GM12878 (cell line): ENCODE measurements around the gene KLLN. TPM values are rescaled to one million over a fixed set of nuclear protein-coding genes. Genes with fewer than 3 reads are reported as not detected.
A peak's percentile ranks its signal among the peaks of the same experiment; 100 is the strongest.

Source experiments
- ATAC-seq: fragments of 200-7000 bp; cut with Tn5 transposase; 3 replicates; pipeline ENCODE4 v1.9.1; 2020; ENCODE audit warnings: mild to moderate bottlenecking, moderate library complexity
- BruUV-seq: library from RNA; stranded (reverse); fragments of 400-500 nt; replicated peaks from 2 replicates; lab custom pipeline; 2021; lab: Mats Ljungman, UMichigan
- CTCF ChIA-PET: fragments of 300-600 bp; sonication (Branson Sonifier 250); formaldehyde crosslinking; extraction: SDS; loops from one replicate; lab custom pipeline; 2021; ENCODE audit warnings: inconsistent platforms; lab: Yijun Ruan, JAX
- POLR2A ChIA-PET: fragments of 350-600 bp; formaldehyde crosslinking; extraction: SDS; loops from one replicate; lab custom pipeline; 2021; ENCODE audit warnings: inconsistent platforms; lab: Charles Lee
- RAD21 ChIA-PET: fragments of 300-600 bp; sonication (Branson Sonifier 250); formaldehyde crosslinking; loops from one replicate; lab custom pipeline; 2023; ENCODE audit warnings: antibody characterized with exemption; ENCODE audit not compliant: unreplicated experiment; lab: Charles Lee
- SMC1A ChIA-PET: fragments of 300-600 bp; sonication (Branson Sonifier 250); formaldehyde crosslinking; loops from one replicate; lab custom pipeline; 2023; ENCODE audit not compliant: unreplicated experiment, uncharacterized antibody; lab: Charles Lee
- DNase-seq: peaks from one replicate; pipeline ENCODE4 v3.0.0-alpha.2; 2011; ENCODE audit warnings: low read depth, low spot score
- FAIRE-seq: peaks from 3 replicates; lab custom pipeline; 2011; peaks lifted over from hg19 to GRCh38; lab: Jason Lieb, UNC
- H2AFZ ChIP-seq: 2 replicates; pipeline ENCODE4 v1.6.0; 2011; ENCODE audit warnings: low read depth, low read length, control low read depth; ENCODE audit not compliant: control insufficient read depth
- H3K27ac ChIP-seq: 2 replicates; pipeline ENCODE4 v1.5.1; 2011; ENCODE audit warnings: control low read depth; ENCODE audit not compliant: control insufficient read depth, insufficient read depth
- H3K27me3 ChIP-seq, 2 experiments: replicated peaks in 1 of 2; 2 replicates each; pipeline versions ENCODE4 v1.6.0 to v1.6.1; 2011; ENCODE audit warnings: low read length in 1 of 2; ENCODE audit not compliant: control insufficient read depth in 2 of 2, insufficient read depth in 2 of 2
- H3K36me3 ChIP-seq, 2 experiments: 2 replicates each; pipeline ENCODE4 v1.5.1; 2011; ENCODE audit warnings: low read length in 1 of 2; ENCODE audit not compliant: control insufficient read depth in 2 of 2, insufficient read depth in 2 of 2
- H3K4me1 ChIP-seq: 2 replicates; pipeline ENCODE4 v1.6.1; 2011; ENCODE audit warnings: mild to moderate bottlenecking, low read length, moderate library complexity, mixed read lengths; ENCODE audit not compliant: control insufficient read depth, insufficient read depth
- H3K4me2 ChIP-seq: 2 replicates; pipeline ENCODE4 v1.6.0; 2011; ENCODE audit warnings: control low read depth; ENCODE audit not compliant: control insufficient read depth, insufficient read depth
- H3K4me3 ChIP-seq: fragments of 200-600 bp; sonication (generic); 2 replicates; pipeline ENCODE4 v1.5.1; 2016
- H3K79me2 ChIP-seq: 2 replicates; pipeline ENCODE4 v1.6.0; 2011; ENCODE audit warnings: low read length; ENCODE audit not compliant: control insufficient read depth, insufficient read depth
- H3K9ac ChIP-seq: 2 replicates; pipeline ENCODE4 v1.8.0; 2011; ENCODE audit warnings: low read length, control low read depth, mixed read lengths; ENCODE audit not compliant: control insufficient read depth, insufficient read depth
- H3K9me3 ChIP-seq: replicated peaks from 3 replicates; pipeline ENCODE4 v1.5.1; 2011; ENCODE audit warnings: mild to moderate bottlenecking, low read length; ENCODE audit not compliant: control insufficient read depth, insufficient read depth
- H4K20me1 ChIP-seq: 2 replicates; pipeline ENCODE4 v1.6.0; 2011; ENCODE audit not compliant: control insufficient read depth, insufficient read depth
- ATF2 ChIP-seq: IDR thresholded peaks from 2 replicates; pipeline ENCODE4 v1.6.1; 2012; ENCODE audit warnings: low read length, inconsistent platforms
- FOXK2 ChIP-seq: fragments of 450-650 bp; IDR thresholded peaks from 2 replicates; pipeline ENCODE4 v1.6.1; 2017; ENCODE audit warnings: mild to moderate bottlenecking, moderate library complexity
- FOXM1 ChIP-seq: IDR thresholded peaks from 2 replicates; pipeline ENCODE4 v1.6.1; 2012; ENCODE audit warnings: low read depth, mild to moderate bottlenecking, inconsistent platforms, low read length, moderate library complexity
- MEF2B ChIP-seq: fragments of 450-650 bp; IDR thresholded peaks from 2 replicates; pipeline ENCODE4 v1.6.1; 2018; ENCODE audit warnings: mild to moderate bottlenecking, moderate library complexity; ENCODE audit not compliant: partially characterized antibody, poor library complexity, severe bottlenecking
- MLLT1 ChIP-seq: fragments of 450-650 bp; IDR thresholded peaks from 2 replicates; pipeline ENCODE4 v1.6.1; 2016; ENCODE audit warnings: mild to moderate bottlenecking
- NBN ChIP-seq: fragments of 450-650 bp; IDR thresholded peaks from 2 replicates; pipeline ENCODE4 v1.6.1; 2016
- NFYB ChIP-seq: IDR thresholded peaks from 2 replicates; pipeline ENCODE4 v1.6.1; 2011; ENCODE audit warnings: low read depth, mild to moderate bottlenecking, low read length, improper control_type of control experiment, moderate library complexity; ENCODE audit not compliant: insufficient read depth
- PML ChIP-seq: IDR thresholded peaks from 2 replicates; pipeline ENCODE4 v1.6.1; 2012; ENCODE audit warnings: low read length, inconsistent platforms
- POLR2A ChIP-seq: IDR thresholded peaks from 2 replicates; pipeline ENCODE4 v1.6.1; 2011; ENCODE audit warnings: low read depth, mild to moderate bottlenecking, low read length
- POLR2AphosphoS5 ChIP-seq: IDR thresholded peaks from 2 replicates; pipeline ENCODE4 v1.6.1; 2011; ENCODE audit warnings: mild to moderate bottlenecking, low read length, inconsistent platforms
- SMAD5 ChIP-seq: IDR thresholded peaks from 2 replicates; pipeline ENCODE4 v1.6.1; 2016; ENCODE audit warnings: antibody characterized with exemption, low read depth
- ZNF24 ChIP-seq: fragments of 450-650 bp; IDR thresholded peaks from 2 replicates; pipeline ENCODE4 v1.6.1; 2017; ENCODE audit warnings: antibody characterized with exemption, mild to moderate bottlenecking
- WGBS: methylation state at CpG from one replicate; pipeline ENCODE4 v1.1.6; 2016; ENCODE audit warnings: low lambda C conversion rate; ENCODE audit not compliant: insufficient replicate concordance, insufficient coverage; ENCODE audit errors: missing lambda C conversion rate; 5-methylcytosine and 5-hydroxymethylcytosine counted together
- in situ Hi-C: fragments of 300-500 bp; cut with MboI; formaldehyde crosslinking; loops from 9 replicates; pipeline ENCODE4 v1.14.3; 2018; ENCODE audit warnings: mixed read lengths
- intact Hi-C: fragments of 100-400 bp; cut with micrococcal nuclease; formaldehyde crosslinking; loops from one replicate; pipeline ENCODE4 v1.14.2; 2022; ENCODE audit not compliant: unreplicated experiment
- polyA plus RNA-seq, 11 experiments: library from polyadenylated mRNA; depleted of rRNA in 4 of 11; unstranded in 6 of 11; stranded (reverse) in 5 of 11; fragments of >200 nt; fragmentation: Nextera tagmentation in 4 of 11; fragmentation: Illumina TruSeq in 1 of 11; extraction: Ambion mirVana in 4 of 11; extraction: Trizol in 1 of 11; gene quantifications; 1 replicate in 1 of 11; 2 replicates in 10 of 11; pipeline versions ENCODE4 v1.2.1 to v1.2.3, GENCODE V29; 2011 to 2016; ENCODE audit warnings: inconsistent platforms in 2 of 11, missing spikeins in 2 of 11, low read depth in 1 of 11
- total RNA-seq, 4 experiments: library from RNA; depleted of rRNA in 3 of 4; stranded (reverse); fragments of >200 nt in 3 of 4; fragmentation: Illumina TruSeq in 1 of 4; extraction: Trizol in 1 of 4; gene quantifications; 2 replicates each; pipeline versions ENCODE4 v1.2.1 to v1.2.3, GENCODE V29; 2013 to 2021
- TF ChIP-seq, protein P1 (sequence below): fragments of 450-650 bp; IDR thresholded peaks from 2 replicates; pipeline ENCODE4 v1.6.1; 2016; ENCODE audit warnings: mild to moderate bottlenecking
- TF ChIP-seq, protein P2 (sequence below): fragments of 450-650 bp; IDR thresholded peaks from 2 replicates; pipeline ENCODE4 v1.6.1; 2016; ENCODE audit warnings: mild to moderate bottlenecking, moderate library complexity, borderline replicate concordance

The KLLN gene
- total and polyA plus RNA-seq, 10 of the 15 experiments (the other 5 are each of a cell fraction or from before 2014, with no cell fraction given) = 0.87 to 2.2 (median 1.7) TPM

- H3K27ac ChIP-seq = peak overlapping the region; percentile 90
- peak; percentile 2; the same call in 2 of the 3 replicates for ATAC-seq
- ChIA-PET POLR2A (interaction anchor here (1.0 to 1.7 kb wide), 3 partner anchors 201 to 522 kb away, joined by 4 to 7 read pairs (median 4); no protein-coding TSS in a partner anchor), SMC1A (interaction anchor here (1.4 to 6.9 kb wide), 5 partner anchors 203 to 524 kb away, joined by 4 to 140 read pairs (median 13); no protein-coding TSS in a partner anchor), RAD21 (interaction anchor here (0.5 to 6.4 kb wide), 9 partner anchors 19 to 523 kb away, joined by 3 to 158 read pairs (median 6); partner anchors contain the start of gene ATAD1), CTCF (interaction anchor here (1.1 to 2.9 kb wide), 5 partner anchors 10 to 524 kb away, joined by 3 to 14 read pairs (median 4); no protein-coding TSS in a partner anchor)
- peaks cover 8% of the 10 kb centered on the region for H3K4me1 ChIP-seq
- H3K36me3 ChIP-seq = 0 out of 4 replicates have a peak, but pooled peaks cover 0 to 3% of the 10 kb centered on the region in 2 experiments
- peaks cover 91% of the 10 kb centered on the region for H3K79me2 ChIP-seq
- H4K20me1 ChIP-seq = no peaks in the 10 kb centered on the region
- H3K4me2 ChIP-seq = peak overlapping the region; percentile 51
- intact Hi-C loops (loop anchor here (5.0 kb wide), 2 partner anchors 68 to 423 kb away; no protein-coding TSS in a partner anchor), in situ Hi-C loops (loop anchor here (5.0 to 10.0 kb wide), 5 partner anchors 200 to 688 kb away; no protein-coding TSS in a partner anchor)
- TF ChIP-seq POLR2A (peak; percentile 41; the same call in 1 of the 2 replicates), MLLT1 (peak; percentile 84; the same call in 1 of the 2 replicates), PML (0 out of 2 replicates have a peak, but pooled peaks have one; percentile 24), SMAD5 (no peak), ATF2 (0 out of 2 replicates have a peak, but pooled peaks have one; percentile 15), NFYB (no peak), FOXK2 (no peak), POLR2AphosphoS5 (peak; percentile 66; the same call in 1 of the 2 replicates), FOXM1 (0 out of 2 replicates have a peak, but pooled peaks have one; percentile 12), MEF2B (no peak), ZNF24 (no peak), NBN (0 out of 2 replicates have a peak, but pooled peaks have one; percentile 29)
- TF ChIP-seq, protein P1, sequence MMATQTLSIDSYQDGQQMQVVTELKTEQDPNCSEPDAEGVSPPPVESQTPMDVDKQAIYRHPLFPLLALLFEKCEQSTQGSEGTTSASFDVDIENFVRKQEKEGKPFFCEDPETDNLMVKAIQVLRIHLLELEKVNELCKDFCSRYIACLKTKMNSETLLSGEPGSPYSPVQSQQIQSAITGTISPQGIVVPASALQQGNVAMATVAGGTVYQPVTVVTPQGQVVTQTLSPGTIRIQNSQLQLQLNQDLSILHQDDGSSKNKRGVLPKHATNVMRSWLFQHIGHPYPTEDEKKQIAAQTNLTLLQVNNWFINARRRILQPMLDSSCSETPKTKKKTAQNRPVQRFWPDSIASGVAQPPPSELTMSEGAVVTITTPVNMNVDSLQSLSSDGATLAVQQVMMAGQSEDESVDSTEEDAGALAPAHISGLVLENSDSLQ = peak; percentile 67; the same call in 1 of the 2 replicates
- TF ChIP-seq, protein P2, sequence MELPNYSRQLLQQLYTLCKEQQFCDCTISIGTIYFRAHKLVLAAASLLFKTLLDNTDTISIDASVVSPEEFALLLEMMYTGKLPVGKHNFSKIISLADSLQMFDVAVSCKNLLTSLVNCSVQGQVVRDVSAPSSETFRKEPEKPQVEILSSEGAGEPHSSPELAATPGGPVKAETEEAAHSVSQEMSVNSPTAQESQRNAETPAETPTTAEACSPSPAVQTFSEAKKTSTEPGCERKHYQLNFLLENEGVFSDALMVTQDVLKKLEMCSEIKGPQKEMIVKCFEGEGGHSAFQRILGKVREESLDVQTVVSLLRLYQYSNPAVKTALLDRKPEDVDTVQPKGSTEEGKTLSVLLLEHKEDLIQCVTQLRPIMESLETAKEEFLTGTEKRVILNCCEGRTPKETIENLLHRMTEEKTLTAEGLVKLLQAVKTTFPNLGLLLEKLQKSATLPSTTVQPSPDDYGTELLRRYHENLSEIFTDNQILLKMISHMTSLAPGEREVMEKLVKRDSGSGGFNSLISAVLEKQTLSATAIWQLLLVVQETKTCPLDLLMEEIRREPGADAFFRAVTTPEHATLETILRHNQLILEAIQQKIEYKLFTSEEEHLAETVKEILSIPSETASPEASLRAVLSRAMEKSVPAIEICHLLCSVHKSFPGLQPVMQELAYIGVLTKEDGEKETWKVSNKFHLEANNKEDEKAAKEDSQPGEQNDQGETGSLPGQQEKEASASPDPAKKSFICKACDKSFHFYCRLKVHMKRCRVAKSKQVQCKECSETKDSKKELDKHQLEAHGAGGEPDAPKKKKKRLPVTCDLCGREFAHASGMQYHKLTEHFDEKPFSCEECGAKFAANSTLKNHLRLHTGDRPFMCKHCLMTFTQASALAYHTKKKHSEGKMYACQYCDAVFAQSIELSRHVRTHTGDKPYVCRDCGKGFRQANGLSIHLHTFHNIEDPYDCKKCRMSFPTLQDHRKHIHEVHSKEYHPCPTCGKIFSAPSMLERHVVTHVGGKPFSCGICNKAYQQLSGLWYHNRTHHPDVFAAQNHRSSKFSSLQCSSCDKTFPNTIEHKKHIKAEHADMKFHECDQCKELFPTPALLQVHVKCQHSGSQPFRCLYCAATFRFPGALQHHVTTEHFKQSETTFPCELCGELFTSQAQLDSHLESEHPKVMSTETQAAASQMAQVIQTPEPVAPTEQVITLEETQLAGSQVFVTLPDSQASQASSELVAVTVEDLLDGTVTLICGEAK = no peak
- H3K9ac ChIP-seq = peak overlapping the region; percentile 90
- no peak overlapping the region for H2AFZ ChIP-seq
- no peak for DNase-seq
- BruUV-seq = no TSS peak
- under 1% methylated on average over 16 of the region's 16 CpGs for WGBS
- H3K9me3 ChIP-seq = no peaks in the 10 kb centered on the region
- H3K27me3 ChIP-seq = no peaks in the 10 kb centered on the region
- no peak for FAIRE-seq
- peak overlapping the region; percentile 94 for H3K4me3 ChIP-seq
These were observed 1.2 kb upstream of the KLLN start for GRCh38 chr10:87864496-87865059.
